ENCODE results near the gene VAV2.

VAV2 gene

DNA sequence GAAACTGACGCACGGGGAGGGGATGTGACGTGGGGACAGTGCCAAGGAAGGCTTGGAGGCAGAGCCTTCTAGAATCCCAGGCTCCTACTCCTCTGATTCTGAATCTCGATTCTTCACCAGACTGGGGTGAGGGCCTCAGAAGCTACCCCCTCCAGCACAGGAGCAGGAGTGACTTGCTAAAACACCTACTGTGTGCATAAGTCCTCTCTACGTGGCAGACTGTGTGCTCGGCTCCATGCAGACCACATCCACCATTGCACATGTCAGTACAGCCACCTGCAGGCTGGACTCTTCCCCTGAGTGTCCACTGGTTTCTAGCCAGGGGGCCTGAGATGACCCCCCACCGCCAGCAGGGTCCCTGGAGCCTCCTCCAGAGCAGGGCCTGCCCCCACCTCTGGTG lies 182.8 kb downstream of the VAV2 start:
- DNase-seq (ENCODE audit: low read depth) = no peak
- no peak overlapping the region for H3K4me3 ChIP-seq (ENCODE audit: low read depth, low read length)
- in situ Hi-C loops (cut with HindIII; ENCODE audit: low sequenced_read_pairs) = no loop called here
- TF ChIP-seq, protein P1, sequence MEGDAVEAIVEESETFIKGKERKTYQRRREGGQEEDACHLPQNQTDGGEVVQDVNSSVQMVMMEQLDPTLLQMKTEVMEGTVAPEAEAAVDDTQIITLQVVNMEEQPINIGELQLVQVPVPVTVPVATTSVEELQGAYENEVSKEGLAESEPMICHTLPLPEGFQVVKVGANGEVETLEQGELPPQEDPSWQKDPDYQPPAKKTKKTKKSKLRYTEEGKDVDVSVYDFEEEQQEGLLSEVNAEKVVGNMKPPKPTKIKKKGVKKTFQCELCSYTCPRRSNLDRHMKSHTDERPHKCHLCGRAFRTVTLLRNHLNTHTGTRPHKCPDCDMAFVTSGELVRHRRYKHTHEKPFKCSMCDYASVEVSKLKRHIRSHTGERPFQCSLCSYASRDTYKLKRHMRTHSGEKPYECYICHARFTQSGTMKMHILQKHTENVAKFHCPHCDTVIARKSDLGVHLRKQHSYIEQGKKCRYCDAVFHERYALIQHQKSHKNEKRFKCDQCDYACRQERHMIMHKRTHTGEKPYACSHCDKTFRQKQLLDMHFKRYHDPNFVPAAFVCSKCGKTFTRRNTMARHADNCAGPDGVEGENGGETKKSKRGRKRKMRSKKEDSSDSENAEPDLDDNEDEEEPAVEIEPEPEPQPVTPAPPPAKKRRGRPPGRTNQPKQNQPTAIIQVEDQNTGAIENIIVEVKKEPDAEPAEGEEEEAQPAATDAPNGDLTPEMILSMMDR (IDR thresholded peaks at IDR 0.05; ENCODE audit: low read depth, low read length, missing control alignments) = no peak

DNA sequence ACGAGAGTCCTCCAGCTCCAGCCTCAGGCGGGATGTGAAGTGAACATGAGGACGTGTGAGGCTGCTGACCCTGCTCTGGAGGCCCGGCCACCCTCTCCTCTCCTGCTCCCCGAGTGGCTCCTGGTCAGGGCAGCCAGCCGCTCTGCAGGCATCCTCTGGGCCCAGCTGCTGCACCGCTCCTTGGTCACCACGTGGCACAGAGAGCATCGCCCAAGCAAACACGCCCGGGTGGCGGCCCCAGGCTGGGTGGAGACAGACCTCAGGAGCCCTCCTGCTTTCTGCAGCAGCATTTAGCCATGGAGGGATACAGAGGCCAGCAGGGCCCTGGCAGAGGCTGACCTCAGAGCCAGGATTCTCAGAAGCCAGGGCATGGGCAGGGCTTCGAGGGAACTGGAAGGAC lies 184.3 kb downstream of the VAV2 start:
- H3K4me3 ChIP-seq (ENCODE audit: low read depth, low read length) = no peak overlapping the region
- DNase-seq (ENCODE audit: low read depth) = no peak
- TF ChIP-seq, protein P1 (IDR thresholded peaks at IDR 0.05; ENCODE audit: low read depth, low read length, missing control alignments) = no peak
- in situ Hi-C loops (cut with HindIII; ENCODE audit: low sequenced_read_pairs) = no loop called here

DNA sequence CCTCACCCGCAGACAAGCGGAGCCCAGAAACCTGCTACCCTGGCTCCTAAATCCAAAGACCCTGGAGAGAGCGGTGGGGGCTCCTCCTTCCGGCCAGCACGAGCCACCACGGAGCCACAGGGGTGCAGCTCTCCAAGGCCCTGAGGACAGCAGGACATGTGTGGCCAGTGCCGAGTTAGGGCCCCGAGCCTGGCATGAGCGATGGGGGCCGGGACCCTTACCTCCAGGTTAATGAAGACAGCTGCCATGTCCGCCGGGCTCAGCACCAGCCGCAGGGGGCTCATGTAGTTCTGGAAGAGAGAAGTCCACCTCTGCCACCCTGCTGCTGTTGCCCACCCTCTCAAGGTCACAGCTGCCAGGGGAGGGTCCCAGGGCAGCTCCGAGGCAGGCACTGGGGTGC lies 185.1 kb downstream of the VAV2 start:
- H3K4me3 ChIP-seq (ENCODE audit: low read depth, low read length) = no peak overlapping the region
- DNase-seq (ENCODE audit: low read depth) = no peak
- in situ Hi-C loops (cut with HindIII; ENCODE audit: low sequenced_read_pairs) = no loop called here
- TF ChIP-seq, protein P1 (IDR thresholded peaks at IDR 0.05; ENCODE audit: low read depth, low read length, missing control alignments) = no peak

DNA sequence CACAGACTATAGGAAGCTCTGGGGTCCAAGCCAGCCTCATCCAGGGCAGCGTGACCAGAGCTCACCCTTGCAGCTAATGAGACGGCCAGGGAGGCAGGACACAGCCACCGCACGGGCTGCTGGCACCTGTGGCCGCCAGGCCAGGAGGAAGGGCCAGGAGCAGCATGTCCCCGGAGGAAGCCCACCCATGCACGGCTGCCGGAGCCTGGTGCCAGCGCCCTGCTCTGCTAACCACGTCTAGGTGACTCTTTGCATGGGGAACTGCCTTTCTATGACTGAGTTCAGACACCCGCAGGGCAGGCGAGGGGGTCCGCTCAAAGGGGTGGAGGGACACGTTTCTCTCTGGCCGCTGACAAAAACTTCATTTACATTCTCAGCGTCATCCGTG lies 185.5 kb downstream of the VAV2 start:
- no peak overlapping the region for H3K4me3 ChIP-seq (ENCODE audit: low read depth, low read length)
- TF ChIP-seq, protein P1 (IDR thresholded peaks at IDR 0.05; ENCODE audit: low read depth, low read length, missing control alignments) = no peak
- in situ Hi-C loops (cut with HindIII; ENCODE audit: low sequenced_read_pairs) = no loop called here
- DNase-seq (ENCODE audit: low read depth) = no peak

DNA sequence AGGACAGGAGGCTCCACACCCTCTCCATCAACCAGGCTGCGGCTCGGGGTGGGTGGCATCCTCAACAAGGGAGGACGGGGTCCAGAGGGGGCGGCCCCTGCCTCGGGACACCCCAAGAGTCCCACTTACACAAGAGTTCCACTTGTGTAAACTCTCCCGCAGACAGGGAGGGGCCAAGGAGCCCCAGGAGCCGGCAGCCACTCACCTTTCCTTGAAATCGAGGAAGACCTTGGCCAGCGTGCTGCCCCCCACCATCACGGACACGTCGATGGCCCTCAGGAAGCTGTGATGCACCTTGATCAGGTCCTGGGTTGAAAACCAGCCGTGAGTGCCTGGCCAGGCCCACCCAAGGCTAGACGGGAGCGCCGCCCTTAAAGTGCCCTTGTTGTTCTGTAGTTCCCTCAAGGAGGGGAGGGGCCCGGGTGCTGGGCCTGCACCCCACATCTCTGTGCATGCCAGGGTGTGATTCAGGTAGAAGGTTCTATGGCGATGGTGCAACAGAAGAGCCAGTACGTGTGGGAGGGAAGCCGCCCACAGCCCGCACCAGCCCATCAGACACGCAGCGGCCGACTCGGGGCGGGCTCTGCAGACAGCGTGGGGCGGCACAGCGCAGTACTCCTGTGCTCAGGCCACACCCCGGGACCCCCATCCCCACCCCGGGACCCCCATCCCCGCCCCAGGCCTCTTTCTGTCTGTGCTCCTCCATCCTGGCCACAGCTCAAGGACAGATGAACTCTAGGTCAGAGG lies 186.1 kb downstream of the VAV2 start:
- TF ChIP-seq, protein P1 (IDR thresholded peaks at IDR 0.05; ENCODE audit: low read depth, low read length, missing control alignments) = no peak
- no peak for DNase-seq (ENCODE audit: low read depth)
- in situ Hi-C loops (cut with HindIII; ENCODE audit: low sequenced_read_pairs) = no loop called here
- H3K4me3 ChIP-seq (ENCODE audit: low read depth, low read length) = no peak overlapping the region

DNA sequence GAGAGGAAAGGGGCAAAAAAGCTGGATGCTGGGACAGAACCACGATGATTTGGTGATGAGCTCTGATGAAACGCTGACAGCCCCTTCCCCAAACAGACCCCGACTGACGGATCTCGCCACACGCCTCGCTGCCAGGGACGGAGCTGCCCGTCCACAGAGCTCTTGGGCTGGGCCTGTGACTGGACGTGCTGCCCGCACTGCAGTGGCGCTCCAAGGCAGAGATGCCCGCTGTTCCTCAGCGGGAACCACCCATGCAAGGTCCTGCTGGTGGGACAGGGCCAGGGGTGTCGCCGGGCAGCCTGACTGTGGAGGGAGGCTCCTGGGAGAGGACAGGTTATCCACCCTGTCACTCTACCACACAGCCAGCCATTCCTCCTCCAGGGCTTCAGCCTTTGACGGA lies 187.9 kb downstream of the VAV2 start:
- in situ Hi-C loops (cut with HindIII; ENCODE audit: low sequenced_read_pairs) = no loop called here
- no peak overlapping the region for H3K4me3 ChIP-seq (ENCODE audit: low read depth, low read length)
- TF ChIP-seq, protein P1 (IDR thresholded peaks at IDR 0.05; ENCODE audit: low read depth, low read length, missing control alignments) = no peak
- no peak for DNase-seq (ENCODE audit: low read depth)

Data from astrocyte of the cerebellum (primary cell).